IPS-18c (cell line): ENCODE data around the gene GAS2L2.

ENCODE experiments used
- H3K4me3 ChIP-seq: 2 replicates; pipeline ENCODE4 v1.7.0; 2013; ENCODE audit warnings: low read depth, mild to moderate bottlenecking, low read length, moderate library complexity; ENCODE audit not compliant: insufficient read depth
- H3K9me3 ChIP-seq: one replicate; pipeline ENCODE4 v1.6.1; 2013; ENCODE audit warnings: mild to moderate bottlenecking, low read length, moderate library complexity; ENCODE audit not compliant: control insufficient read depth, insufficient read depth

The GAS2L2 gene

GRCh38 chr17:35752945-35753764 lies at the start of gene GAS2L2:
GAS2L2 (minus strand) TSS chr17:35753239; CDS start chr17:35752850, 389 bp downstream.
- H3K4me3 ChIP-seq = no peak within 1 kb of the TSS
- H3K9me3 ChIP-seq = no peaks in the 10 kb centered on the region

DNA sequence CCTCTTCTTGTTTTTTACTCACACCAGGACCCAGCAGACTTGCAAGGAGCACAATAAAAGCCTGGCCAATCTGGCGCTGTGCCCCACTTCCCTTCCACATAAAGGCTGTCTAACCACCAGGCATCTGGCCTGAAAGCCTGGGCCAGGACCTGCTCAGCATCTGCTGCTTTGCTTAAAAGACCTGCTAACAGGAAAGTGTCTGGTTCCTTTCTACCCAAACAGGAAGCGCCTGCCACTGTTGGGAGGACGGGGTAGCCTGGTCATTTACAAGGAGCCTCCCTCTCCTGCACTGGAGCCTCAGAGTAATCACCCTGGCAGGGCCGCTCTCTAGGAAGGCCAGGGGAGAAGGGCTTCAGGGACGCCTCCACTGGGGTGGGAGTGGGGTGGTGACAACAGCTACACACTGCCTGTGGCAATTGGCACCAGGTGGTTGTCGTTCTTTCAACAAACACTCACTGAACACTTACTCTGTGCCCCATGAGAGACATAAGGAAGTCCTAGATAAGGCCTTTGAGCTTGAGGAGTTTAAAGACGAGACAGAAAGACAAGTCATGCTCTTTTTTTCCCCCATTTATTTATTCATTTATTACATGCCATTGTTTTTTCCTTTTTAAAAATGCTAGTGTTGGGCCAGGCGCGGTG lies 48.7 kb upstream of the GAS2L2 start:
- no peak overlapping the region for H3K4me3 ChIP-seq
- no peaks in the 10 kb centered on the region for H3K9me3 ChIP-seq

- H3K4me3 ChIP-seq = no peak overlapping the region
These were observed 46.9 kb upstream of the GAS2L2 start for GRCh38 chr17:35799942-35800341.

DNA sequence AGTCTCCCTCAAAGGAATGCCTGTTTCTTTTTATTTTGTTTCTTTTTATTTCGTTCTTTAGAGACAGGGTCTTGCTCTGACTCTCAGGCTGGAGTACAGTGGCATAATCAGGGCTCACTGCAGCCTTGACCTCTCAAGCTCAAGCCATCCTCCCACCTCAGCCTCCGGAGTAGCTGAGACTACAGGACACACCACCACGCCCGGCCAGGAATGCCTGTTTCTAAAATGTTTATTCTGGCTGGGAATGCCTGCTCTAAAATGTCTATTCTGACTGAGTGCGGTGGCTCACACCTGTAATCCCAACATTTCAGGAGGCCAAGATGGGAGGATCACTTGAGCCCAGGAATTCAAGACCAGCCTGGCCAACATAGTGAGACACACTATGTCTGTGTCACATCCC lies 44.9 kb upstream of the GAS2L2 start:
- H3K4me3 ChIP-seq = no peak overlapping the region

More at GRCh38 chr17:35799942-35800341, 46.9 kb upstream of the GAS2L2 start:
- no peaks in the 10 kb centered on the region for H3K9me3 ChIP-seq

DNA sequence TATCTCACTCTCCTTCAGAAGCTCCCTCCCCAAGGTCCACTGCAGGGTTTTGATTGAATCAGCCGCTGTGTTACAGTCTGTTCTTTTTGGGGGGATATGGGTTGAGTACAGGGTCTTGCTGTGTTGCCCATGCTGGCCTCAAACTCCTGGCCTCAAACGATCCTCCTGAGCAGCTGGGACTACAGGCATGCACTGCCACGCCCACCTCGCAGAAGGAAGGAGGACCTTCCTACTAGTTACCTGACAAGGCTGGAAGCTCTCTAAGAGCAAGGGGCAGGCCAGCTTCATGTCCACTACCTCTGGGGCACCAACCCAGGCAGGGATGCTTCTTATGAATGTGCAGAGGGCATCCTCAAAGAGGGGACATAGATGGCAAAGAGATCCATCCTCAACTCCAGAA lies 44.3 kb upstream of the GAS2L2 start:
- H3K9me3 ChIP-seq = no peaks in the 10 kb centered on the region
- no peak overlapping the region for H3K4me3 ChIP-seq

More for the DNA sequence above, 44.9 kb upstream of the GAS2L2 start:
- no peaks in the 10 kb centered on the region for H3K9me3 ChIP-seq

DNA sequence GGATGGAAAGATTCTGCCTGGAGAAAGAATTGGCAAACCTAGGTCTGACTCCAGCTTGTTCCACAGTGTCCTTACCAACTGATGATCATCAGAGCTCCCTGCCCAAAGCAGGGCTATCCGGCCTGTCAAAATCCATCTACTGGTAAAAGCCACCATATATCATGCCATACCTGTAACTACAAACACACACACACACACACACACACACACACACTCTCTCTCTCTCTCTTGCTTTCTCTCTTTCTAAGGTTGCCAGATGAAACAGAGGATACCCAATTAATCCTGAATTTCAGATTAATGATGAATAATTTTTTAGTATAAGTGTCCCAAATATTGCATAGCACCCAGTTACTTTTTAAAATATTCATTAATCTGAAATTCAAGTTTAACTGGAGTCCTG lies 43.9 kb upstream of the GAS2L2 start:
- no peak overlapping the region for H3K4me3 ChIP-seq
- H3K9me3 ChIP-seq = no peaks in the 10 kb centered on the region

DNA sequence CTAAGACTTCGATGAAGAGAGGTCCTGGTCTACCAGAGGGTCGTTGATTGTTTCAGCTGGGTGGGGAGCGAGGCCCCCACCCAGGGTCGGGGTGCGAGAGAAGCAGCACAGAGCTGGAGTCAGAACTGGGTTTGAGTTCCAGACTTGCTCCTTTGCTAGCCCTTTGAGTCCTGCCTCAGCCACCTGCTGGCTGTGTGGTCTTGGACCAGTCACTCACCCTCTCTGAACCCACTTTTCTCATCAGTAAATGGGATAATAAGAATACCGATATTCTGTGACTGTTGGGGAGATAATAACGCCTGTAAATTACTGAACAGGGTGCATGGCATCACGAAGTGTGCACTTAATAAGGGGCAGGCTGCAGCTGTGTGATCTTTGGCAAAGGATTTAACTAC lies 42.8 kb upstream of the GAS2L2 start:
- Histone ChIP-seq H3K4me3 (peak overlapping the region; percentile 62), H3K9me3 (no peaks in the 10 kb centered on the region)

- Histone ChIP-seq H3K4me3 (peak within 1 kb of the TSS; percentile 62), H3K9me3 (no peaks in the 10 kb centered on the region)
These were observed 42.2 kb upstream of the GAS2L2 start, which contains the start of gene MMP28 for GRCh38 chr17:35795007-35795870. MMP28 (minus strand) TSS chr17:35795641; CDS start chr17:35795377, 264 bp downstream.

DNA sequence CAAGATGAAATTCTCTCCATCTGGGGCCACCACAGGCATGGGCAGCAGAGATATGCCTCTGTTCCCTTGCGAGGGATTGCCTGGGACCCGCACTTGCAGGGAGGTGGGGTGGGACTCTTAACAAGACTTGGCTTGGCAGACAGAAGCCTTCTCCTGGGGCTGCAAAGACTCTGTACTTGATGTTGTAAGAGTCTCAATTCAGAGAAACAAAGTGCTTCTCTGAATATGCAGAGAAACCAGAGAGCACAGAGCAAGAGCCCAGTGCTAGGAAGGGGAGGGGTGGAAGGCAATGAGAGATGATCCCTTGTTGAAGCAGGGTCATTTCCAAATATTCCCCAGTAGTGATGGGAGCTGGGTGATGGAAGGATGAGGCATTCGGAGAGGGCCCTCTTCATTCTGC lies 40.2 kb upstream of the GAS2L2 start:
- no peak overlapping the region for H3K4me3 ChIP-seq
- no peaks in the 10 kb centered on the region for H3K9me3 ChIP-seq

- H3K9me3 ChIP-seq = no peaks in the 10 kb centered on the region
- H3K4me3 ChIP-seq = no peak overlapping the region
These were observed 38.8 kb upstream of the GAS2L2 start for GRCh38 chr17:35791681-35792350.

DNA sequence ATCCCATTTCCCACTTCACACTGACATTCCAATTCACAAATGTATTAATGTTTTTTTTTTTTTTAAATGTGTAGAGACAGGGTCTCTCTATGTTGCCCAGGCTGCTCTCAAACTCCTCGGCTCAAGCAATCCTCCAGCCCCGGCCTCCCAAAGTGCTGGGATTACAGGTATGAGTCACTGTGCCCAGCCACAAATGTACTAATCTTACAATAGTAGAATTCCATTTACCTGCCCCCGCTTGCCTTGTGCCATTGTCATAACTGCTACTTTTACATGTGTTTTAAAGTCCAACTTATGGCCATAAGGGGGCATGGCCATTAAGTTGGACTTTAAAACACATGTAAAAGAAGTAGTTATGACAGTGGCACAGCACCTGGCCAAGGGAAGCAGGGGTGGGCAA lies 37.8 kb upstream of the GAS2L2 start:
- Histone ChIP-seq H3K4me3 (no peak overlapping the region), H3K9me3 (no peaks in the 10 kb centered on the region)

- Histone ChIP-seq H3K9me3 (no peaks in the 10 kb centered on the region), H3K4me3 (no peak overlapping the region)
These were observed 35.7 kb upstream of the GAS2L2 start for GRCh38 chr17:35788477-35789368.

GRCh38 chr17:35786941-35787432 lies 33.9 kb upstream of the GAS2L2 start:
- Histone ChIP-seq H3K9me3 (no peaks in the 10 kb centered on the region), H3K4me3 (no peak overlapping the region)

DNA sequence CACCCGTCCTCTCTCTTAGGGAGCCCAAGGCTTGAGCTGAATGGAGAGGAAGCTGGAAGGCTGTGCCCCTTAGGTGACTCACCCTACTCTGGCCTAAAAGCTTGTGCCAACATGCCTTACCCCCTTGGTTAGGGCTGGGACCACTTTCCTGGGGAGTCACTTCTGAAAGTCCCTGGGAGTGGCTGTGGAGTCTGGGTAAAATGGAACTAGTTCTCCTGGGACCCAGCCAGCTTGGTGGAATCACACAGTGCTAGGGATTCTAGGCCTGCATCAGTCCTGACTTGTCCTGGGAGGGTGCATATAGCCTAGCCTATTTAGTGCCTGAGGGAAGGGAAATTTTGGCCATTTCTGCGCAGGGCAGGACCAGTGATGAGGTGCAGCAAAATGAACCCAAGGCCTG lies 31.9 kb upstream of the GAS2L2 start:
- H3K4me3 ChIP-seq = no peak overlapping the region
- H3K9me3 ChIP-seq = no peaks in the 10 kb centered on the region

- Histone ChIP-seq H3K4me3 (no peak overlapping the region), H3K9me3 (no peaks in the 10 kb centered on the region)
These were observed 27.9 kb upstream of the GAS2L2 start for GRCh38 chr17:35780950-35781349.

DNA sequence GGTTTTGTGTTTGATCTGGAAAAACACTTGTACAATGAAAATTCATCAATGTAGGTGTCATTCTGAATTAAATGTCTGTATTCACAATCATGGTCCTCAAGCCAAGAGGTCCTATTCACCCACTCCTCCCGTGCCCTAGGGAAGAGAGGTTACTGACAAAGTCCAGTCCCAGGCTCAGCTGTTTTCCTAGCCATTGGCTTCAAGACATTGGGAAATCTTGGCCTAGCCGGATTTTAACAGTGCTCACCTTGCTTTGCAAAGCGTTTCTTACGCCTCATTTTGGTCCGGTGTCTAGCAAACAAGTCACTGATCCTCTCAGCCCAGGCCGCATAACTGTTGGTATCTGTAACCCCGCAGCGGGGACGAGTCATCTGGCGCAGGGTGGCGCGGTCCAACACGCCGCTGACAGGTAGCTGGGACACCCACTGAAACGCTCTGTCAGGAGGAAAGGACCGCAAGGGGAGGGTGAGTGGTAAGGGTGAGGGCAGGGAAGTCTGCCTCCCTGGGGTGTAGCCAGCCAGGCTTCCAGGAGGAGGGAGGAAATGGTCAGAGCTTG lies 25.7 kb upstream of the GAS2L2 start:
- Histone ChIP-seq H3K4me3 (no peak overlapping the region), H3K9me3 (no peaks in the 10 kb centered on the region)
